ENCODE measurements around the gene NAPA.

Gene NAPA

GRCh38 chr19:47458672-47459071 lies 56.2 kb downstream of the NAPA start:
- DNase-seq: no peak
- Histone ChIP-seq H3K4me3 (ENCODE audit: low read depth, low read length) (no peak overlapping the region), H3K27me3 (replicated peaks) (peaks cover 45% of the 10 kb centered on the region), H3K36me3 (replicated peaks) (no peaks in the 10 kb centered on the region), H3K27ac (no peak overlapping the region)
- in situ Hi-C loops (cut with HindIII; ENCODE audit: low pct_ligation_motif_present, low sequenced_read_pairs): no loop called here
- TF ChIP-seq CTCF (IDR thresholded peaks at IDR 0.05; ENCODE audit: low read depth, low read length, missing control alignments): no peak

DNA sequence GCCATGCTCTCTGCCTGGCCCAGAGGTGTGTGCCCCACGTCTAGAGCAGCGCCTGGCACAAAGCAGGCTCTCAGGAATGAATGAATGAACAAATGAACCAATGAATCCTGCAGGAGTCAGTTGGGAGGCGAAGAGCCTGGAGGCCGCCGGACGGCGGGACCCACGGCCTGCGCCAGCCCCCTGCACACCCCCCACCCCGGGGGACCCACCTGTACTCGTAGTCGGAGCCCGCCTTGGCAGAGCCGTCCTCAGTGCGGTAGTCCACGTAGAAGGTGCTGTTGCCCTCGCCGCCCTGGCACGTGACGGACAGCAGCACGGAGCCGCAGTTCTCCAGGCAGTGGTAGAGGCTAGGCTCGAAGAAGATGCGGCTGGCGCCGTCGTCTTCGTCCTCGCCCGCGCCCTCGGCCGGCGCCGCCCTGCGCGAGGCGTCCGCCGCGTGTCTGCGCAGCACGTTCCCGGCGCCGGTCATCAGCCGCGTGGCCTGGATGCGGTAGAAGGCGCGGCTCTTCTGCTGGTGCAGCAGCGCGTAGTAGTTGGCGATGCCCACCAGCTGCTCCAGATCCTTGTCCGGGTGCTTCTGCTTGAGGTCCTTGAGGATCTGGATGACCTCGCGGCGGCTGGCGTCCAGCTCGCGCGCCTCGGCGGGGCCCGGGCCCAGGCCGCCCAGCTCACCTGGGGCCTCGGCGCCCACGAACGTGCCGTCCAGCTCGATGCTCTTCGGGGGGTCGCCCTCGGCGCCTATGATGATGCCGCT lies 58.0 kb downstream of the NAPA start:
- no peak for DNase-seq
- TF ChIP-seq CTCF (IDR thresholded peaks at IDR 0.05; ENCODE audit: low read depth, low read length, missing control alignments): no peak
- H3K27ac ChIP-seq: no peak overlapping the region

DNA sequence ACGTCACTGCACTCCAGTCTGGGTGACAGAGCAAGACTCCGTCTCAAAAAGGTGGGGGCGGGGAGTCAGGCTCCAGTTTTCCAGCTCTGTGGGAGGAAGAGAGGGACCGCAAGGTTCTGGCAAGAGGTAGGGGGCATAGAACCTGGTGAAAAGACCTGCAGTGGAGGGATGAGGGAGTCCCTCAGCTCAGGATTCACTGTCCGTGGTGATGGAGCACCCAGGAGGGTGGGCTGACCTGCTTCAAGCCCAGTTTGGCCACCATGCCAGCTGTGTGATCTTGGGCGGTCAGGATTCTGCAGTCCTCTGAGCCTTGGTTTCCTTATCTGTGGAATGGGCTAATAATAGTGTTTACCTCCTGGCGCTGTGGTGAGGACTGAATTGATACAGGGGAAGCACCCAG lies 64.4 kb downstream of the NAPA start:
- H3K36me3 ChIP-seq (replicated peaks): no peaks in the 10 kb centered on the region
- in situ Hi-C loops (cut with HindIII; ENCODE audit: low pct_ligation_motif_present, low sequenced_read_pairs): no loop called here
- no peak for TF ChIP-seq CTCF (IDR thresholded peaks at IDR 0.05; ENCODE audit: low read depth, low read length, missing control alignments)

More for the DNA sequence above, 58.0 kb downstream of the NAPA start:
- Histone ChIP-seq H3K27me3 (replicated peaks) (peaks cover 50% of the 10 kb centered on the region), H3K4me3 (ENCODE audit: low read depth, low read length) (no peak overlapping the region), H3K36me3 (replicated peaks) (no peaks in the 10 kb centered on the region)
- in situ Hi-C loops (cut with HindIII; ENCODE audit: low pct_ligation_motif_present, low sequenced_read_pairs): no loop called here

DNA sequence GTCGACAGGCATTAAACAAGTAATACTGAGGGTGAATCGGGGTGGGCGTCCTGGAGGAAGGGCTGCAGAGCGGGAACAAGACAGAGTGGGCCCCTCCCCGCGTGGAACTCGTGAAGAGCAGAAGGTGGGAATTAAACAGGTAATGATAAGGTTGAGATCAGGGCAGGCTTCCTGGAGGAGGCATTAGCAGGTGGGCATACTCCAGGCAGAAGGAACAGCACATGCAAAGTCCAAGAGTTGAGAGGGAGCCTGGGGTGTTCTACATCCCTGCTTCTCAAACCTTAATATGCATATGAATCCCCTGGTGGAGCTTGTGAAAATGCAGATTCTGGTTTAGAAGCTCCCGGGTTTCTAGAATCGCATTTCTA lies 66.5 kb downstream of the NAPA start:
- Histone ChIP-seq H3K4me3 (ENCODE audit: low read depth, low read length) (no peak overlapping the region), H3K27me3 (replicated peaks) (peaks cover 51% of the 10 kb centered on the region), H3K36me3 (replicated peaks) (no peaks in the 10 kb centered on the region), H3K27ac (no peak overlapping the region)
- no peak for DNase-seq
- in situ Hi-C loops (cut with HindIII; ENCODE audit: low pct_ligation_motif_present, low sequenced_read_pairs): no loop called here
- no peak for TF ChIP-seq CTCF (IDR thresholded peaks at IDR 0.05; ENCODE audit: low read depth, low read length, missing control alignments)

More for the DNA sequence above, 64.4 kb downstream of the NAPA start:
- H3K27ac ChIP-seq: no peak overlapping the region
- peaks cover 37% of the 10 kb centered on the region for H3K27me3 ChIP-seq (replicated peaks)
- no peak overlapping the region for H3K4me3 ChIP-seq (ENCODE audit: low read depth, low read length)
- no peak for DNase-seq

- in situ Hi-C loops (cut with HindIII; ENCODE audit: low pct_ligation_motif_present, low sequenced_read_pairs): no loop called here
- H3K27me3 ChIP-seq (replicated peaks): peaks cover 53% of the 10 kb centered on the region
- peak; percentile 23 for DNase-seq
- H3K4me3 ChIP-seq (ENCODE audit: low read depth, low read length): no peak overlapping the region
- H3K36me3 ChIP-seq (replicated peaks): no peaks in the 10 kb centered on the region
- H3K27ac ChIP-seq: no peak overlapping the region
- TF ChIP-seq CTCF (IDR thresholded peaks at IDR 0.05; ENCODE audit: low read depth, low read length, missing control alignments): no peak
These were observed 67.1 kb downstream of the NAPA start for GRCh38 chr19:47447470-47448359.

Data from brain microvascular endothelial cell (primary cell).